ENCODE results near the gene WWTR1.
A peak's percentile ranks its signal among the peaks of the same experiment; 100 is the strongest.

Gene WWTR1

GRCh38 chr3:149654188-149654601, 3.6 kb downstream of the WWTR1 start:
- no peak for DNase-seq

- no peak for DNase-seq
Observed at GRCh38 chr3:149653564-149653963, 4.3 kb downstream of the WWTR1 start.

- DNase-seq = no peak
Observed at GRCh38 chr3:149653136-149653535, 4.7 kb downstream of the WWTR1 start.

- no peak for DNase-seq
Observed at GRCh38 chr3:149650828-149651227, 7.0 kb downstream of the WWTR1 start.

GRCh38 chr3:149648525-149648924, 9.3 kb downstream of the WWTR1 start:
- DNase-seq = no peak

GRCh38 chr3:149647812-149648211, 10.0 kb downstream of the WWTR1 start:
- DNase-seq = no peak

DNA sequence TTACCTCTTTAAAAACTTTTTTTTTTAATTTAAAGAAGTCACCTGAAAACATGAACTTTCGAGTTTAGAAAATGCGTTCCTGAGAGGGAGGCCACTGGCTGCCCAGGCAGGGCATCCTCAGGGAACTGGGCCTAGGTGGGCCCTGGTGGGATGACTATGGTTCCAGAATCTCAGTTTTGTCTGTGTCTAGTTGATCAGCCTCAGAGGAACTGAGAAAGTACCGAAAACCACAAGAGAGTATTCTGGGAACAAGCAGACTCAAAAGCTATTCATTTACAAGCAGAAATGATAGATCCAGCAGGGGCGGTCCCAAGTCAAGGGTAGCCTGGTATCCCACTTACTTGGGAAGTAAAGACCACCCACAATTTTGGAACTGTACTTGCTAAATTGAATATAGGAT, 10.5 kb downstream of the WWTR1 start:
- DNase-seq = no peak

DNA sequence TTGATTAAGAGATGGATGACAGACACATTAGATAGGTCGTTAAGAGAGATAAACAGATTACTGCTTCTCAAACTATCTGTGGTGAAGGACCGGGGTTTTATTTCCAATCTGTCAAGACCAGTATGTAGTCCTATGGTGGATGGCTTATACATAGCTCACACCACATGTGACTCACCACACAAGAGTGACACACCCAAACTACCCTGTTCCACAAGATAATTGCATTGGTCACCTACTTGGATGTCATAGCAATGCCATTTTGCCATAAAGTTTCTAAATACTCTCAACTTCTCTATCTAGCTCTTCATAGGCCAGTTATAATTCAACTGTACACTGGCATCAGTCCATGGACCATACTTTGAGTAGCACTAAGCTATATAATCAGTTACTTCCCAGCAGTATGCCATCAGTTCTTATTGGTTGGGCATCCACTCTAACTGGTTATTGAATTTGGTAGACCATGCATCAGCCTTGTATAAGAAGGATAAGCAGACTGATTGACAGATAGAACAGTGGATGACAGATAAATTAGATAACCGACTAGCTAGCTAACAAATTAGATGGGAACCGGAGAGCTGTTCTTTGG, 11.6 kb downstream of the WWTR1 start:
- DNase-seq = no peak

DNA sequence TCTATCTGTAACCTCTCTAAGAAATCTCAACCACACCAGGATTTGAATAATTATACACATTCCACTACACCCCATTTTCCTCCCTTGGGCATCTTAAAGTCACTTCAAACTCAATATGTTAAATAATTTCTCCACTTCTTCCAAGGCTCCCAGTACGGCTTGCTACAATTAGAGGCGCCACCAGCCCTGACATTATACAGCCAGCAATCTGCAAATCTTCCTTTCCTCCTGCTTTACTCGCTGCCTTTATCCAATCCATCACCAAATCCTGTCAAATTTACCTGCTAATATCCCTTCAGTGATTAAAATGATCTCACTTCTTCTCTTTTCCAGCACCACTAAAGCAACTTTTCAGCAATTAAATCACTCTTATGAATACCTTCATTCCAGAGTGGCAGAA, 13.9 kb downstream of the WWTR1 start:
- DNase-seq = no peak

GRCh38 chr3:149643482-149643798, 14.4 kb downstream of the WWTR1 start:
- no peak for DNase-seq

DNA sequence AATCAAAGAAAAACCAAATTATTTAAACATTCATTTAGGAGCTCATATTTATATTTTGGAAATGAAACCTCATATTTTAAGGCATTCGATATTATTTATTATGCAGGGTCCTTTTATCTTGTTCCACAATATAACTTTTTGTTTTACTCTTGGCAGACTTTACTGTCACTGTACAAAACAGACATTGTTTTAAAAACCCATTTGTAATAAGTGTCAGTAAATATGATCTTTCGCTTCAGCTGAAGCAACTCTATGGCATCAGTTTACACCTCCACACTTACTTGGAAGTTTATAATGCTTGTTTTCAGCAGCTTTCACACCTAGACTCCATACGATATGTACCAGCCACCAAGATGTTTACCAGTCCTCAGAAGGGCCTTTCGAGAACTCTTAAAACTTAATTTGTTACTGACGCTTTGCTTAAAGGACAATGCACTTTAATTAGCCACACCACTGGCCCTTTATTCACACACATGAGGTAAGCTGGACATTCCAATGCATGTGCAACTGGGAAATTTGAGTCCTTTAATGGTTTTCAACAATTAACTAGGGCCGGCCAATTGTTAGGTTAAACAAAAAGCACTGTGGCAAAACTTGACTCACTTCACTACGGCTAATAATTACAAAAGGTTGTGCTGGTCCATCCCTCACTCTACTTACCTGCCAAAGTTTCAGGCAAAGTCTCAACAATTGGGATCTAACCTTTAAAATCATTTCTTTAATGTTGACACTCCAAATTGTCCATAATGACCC, 16.7 kb downstream of the WWTR1 start:
- DNase-seq = no peak

- DNase-seq = no peak
Observed at GRCh38 chr3:149639093-149639486, 18.7 kb downstream of the WWTR1 start.

GRCh38 chr3:149638228-149639092, 19.4 kb downstream of the WWTR1 start:
- no peak for DNase-seq

GRCh38 chr3:149635396-149635795, 22.4 kb downstream of the WWTR1 start:
- no peak for DNase-seq

DNA sequence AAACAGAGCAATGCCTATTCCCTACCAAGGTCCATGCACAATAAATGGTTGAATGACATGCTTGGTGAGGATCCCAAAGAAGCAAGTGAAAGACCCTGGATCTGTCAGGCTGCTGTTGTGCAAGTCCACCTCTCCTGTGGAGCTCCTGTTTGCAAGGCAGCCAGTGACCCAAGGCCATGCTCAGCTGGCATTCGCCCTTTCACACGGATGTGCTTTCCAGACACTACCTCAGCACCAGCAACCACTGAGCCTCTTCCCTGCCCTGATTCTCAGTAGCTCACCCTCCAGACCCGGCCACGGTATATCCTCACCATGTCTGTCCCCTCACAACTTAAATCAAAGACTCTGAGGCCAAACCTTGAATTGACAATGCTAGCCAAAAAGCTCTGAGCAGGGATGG, 23.3 kb downstream of the WWTR1 start:
- no peak for DNase-seq

DNA sequence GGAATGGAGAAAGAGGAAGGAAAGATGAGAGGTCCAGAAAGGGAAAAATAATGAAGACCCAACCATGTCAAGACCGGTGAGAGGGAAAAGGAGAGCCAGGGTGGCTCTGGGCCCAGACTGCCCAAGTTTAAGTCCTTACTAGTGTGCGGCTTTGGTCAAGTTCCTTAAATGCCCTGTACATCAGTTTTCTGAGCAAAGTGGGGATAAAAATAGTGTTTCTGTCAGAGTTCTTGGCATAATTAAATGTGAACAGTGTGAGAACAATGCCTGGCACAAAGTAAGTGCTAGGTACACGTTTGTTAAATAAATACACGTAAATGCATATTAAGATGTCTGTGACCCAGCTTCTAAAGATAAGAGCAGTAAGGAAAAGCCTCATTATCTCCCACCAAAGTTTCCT, 23.8 kb downstream of the WWTR1 start:
- DNase-seq = no peak

DNA sequence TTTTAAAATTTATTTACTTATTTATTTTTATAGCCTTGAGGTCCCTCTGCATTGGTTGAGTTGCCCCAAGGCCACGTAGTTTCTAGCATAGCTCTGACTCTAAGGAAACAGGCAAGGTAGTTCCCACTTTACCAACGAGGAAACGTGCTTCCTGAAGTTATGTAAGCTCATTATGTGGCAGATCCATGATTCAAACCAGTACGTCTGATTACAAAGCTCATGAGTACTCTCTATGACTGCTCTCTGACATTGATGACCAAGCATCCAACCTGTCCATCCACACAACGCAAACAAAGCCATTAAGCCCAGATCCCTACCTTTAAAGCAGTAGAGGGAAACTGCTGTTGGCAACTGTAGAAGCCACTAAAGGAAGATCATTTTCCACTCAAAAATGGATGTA, 25.6 kb downstream of the WWTR1 start:
- no peak for DNase-seq

DNA sequence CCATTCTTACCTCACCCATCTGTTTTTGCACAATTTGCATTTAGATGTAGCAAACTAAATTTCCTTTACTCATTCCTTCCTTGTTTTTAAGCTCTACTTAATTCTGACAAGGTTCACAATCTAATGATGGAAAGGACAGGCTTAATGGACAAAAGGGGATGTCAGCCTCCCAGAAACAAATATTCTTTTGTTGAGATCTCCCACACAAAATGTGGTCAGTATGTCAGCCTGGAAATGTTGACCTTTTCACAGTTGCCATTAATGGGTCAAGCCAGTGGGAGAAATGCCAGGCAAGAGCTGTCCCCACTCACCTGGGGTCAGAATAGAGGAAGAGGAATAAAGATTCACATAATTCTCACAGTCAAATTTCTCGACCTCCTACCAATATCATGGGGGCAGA, 27.0 kb downstream of the WWTR1 start:
- no peak for DNase-seq

- no peak for DNase-seq
Observed at GRCh38 chr3:149628957-149629670, 28.7 kb downstream of the WWTR1 start.

GRCh38 chr3:149626671-149627070, 31.2 kb downstream of the WWTR1 start:
- no peak for DNase-seq

- no peak for DNase-seq
Observed at GRCh38 chr3:149625795-149626194, 32.0 kb downstream of the WWTR1 start.

DNA sequence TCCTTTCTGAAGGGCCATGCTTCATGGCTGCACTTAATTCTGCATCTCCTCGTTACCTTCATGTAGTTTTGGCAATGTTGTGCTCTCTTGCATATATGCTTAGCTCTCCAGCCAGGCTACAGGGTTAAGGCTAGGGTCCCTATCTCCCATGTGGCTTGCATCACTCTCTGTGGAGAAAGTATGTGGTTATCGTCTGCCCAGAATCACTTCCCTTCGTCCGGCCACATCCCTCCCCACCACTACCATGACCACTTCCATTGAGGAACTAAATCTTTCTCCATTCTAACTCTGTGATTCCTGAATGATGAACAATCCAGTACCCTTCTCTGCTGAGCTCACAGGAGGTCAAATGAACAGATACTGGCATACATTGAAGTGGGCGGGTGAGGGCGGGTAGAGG, 34.0 kb downstream of the WWTR1 start:
- DNase-seq = no peak

GRCh38 chr3:149621218-149622005, 36.4 kb downstream of the WWTR1 start:
- peak in 1 of 2 experiments; percentile 11 for DNase-seq

Data from activated CD4-positive, alpha-beta T cell treated with anti-CD3 and anti-CD28 coated beads, Interleukin-2, amount 50 U/mL, for 48 hours (primary cell).